Neural crest cell (in vitro differentiated cells): Measurements from ENCODE around the gene USP22. TPM values are rescaled to one million over a fixed set of nuclear protein-coding genes. Genes with fewer than 3 reads are reported as not detected.

ENCODE experiments used
- DNase-seq: peaks from one replicate; pipeline ENCODE4 v3.0.0; 2021; ENCODE audit warnings: low read depth, mixed read lengths, low spot score
- H3K27ac Mint-ChIP-seq: one replicate; pipeline ENCODE4 v1.8.0; 2021; ENCODE audit warnings: mild to moderate bottlenecking, mixed read lengths; ENCODE audit not compliant: unreplicated experiment
- H3K27me3 Mint-ChIP-seq: 2 replicates; pipeline ENCODE4 v1.8.0; 2021; ENCODE audit warnings: low read depth, mild to moderate bottlenecking, mixed read lengths
- H3K36me3 Mint-ChIP-seq: 2 replicates; pipeline ENCODE4 v1.8.0; 2021; ENCODE audit warnings: low read depth, mild to moderate bottlenecking, mixed read lengths
- H3K4me1 Mint-ChIP-seq: 2 replicates; pipeline ENCODE4 v1.8.0; 2021; ENCODE audit warnings: mixed read lengths
- H3K4me3 Mint-ChIP-seq: one replicate; pipeline ENCODE4 v1.8.0; 2021; ENCODE audit warnings: mild to moderate bottlenecking, mixed read lengths
- H3K9me3 Mint-ChIP-seq: 2 replicates; pipeline ENCODE4 v1.8.0; 2021; ENCODE audit warnings: mixed read lengths
- CTCF ChIP-seq: fragments of 200-600 bp; sonication (generic); conservative IDR thresholded peaks from 2 replicates; pipeline ENCODE4 v1.5.0; 2021; ENCODE audit warnings: antibody characterized with exemption, mild to moderate bottlenecking
- total RNA-seq: library from RNA; stranded (reverse); gene quantifications from 2 replicates; pipeline ENCODE4 v1.2.1, GENCODE V29; 2021

USP22 gene
- total RNA-seq, 1 donor from 2014 or later: 390 TPM

GRCh38 chr17:21005803-21006202 is 37.0 kb downstream of the USP22 start:
- H3K27ac Mint-ChIP-seq: no peak overlapping the region
- DNase-seq: no peak
- no peaks in the 10 kb centered on the region for H3K9me3 Mint-ChIP-seq
- TF ChIP-seq CTCF: no peak
- H3K36me3 Mint-ChIP-seq: peaks cover 44% of the 10 kb centered on the region
- H3K4me3 Mint-ChIP-seq: peak overlapping the region; percentile 27
- H3K27me3 Mint-ChIP-seq: peaks cover 3% of the 10 kb centered on the region
- peaks cover 23% of the 10 kb centered on the region for H3K4me1 Mint-ChIP-seq

GRCh38 chr17:21005367-21005766 is 37.4 kb downstream of the USP22 start:
- peak overlapping the region; percentile 27 for H3K4me3 Mint-ChIP-seq

GRCh38 chr17:21004016-21004930 is 38.5 kb downstream of the USP22 start:
- TF ChIP-seq CTCF: no peak
- Mint-ChIP-seq H3K9me3 (no peaks in the 10 kb centered on the region), H3K4me1 (peaks cover 32% of the 10 kb centered on the region), H3K27me3 (peaks cover 6% of the 10 kb centered on the region), H3K36me3 (peaks cover 45% of the 10 kb centered on the region), H3K4me3 (peak overlapping the region; percentile 34), H3K27ac (no peak overlapping the region)
- no peak for DNase-seq

More at GRCh38 chr17:21005367-21005766, 37.4 kb downstream of the USP22 start:
- Mint-ChIP-seq H3K27ac (no peak overlapping the region), H3K36me3 (peaks cover 41% of the 10 kb centered on the region), H3K4me1 (peaks cover 24% of the 10 kb centered on the region), H3K9me3 (no peaks in the 10 kb centered on the region), H3K27me3 (peaks cover 3% of the 10 kb centered on the region)
- TF ChIP-seq CTCF: no peak
- DNase-seq: no peak

- Mint-ChIP-seq H3K36me3 (peaks cover 46% of the 10 kb centered on the region), H3K27ac (no peak overlapping the region)
These were observed 39.7 kb downstream of the USP22 start for GRCh38 chr17:21003007-21003621.

More at GRCh38 chr17:21003007-21003621, 39.7 kb downstream of the USP22 start:
- no peak for TF ChIP-seq CTCF
- no peak for DNase-seq
- H3K4me1 Mint-ChIP-seq: peaks cover 40% of the 10 kb centered on the region
- peaks cover 10% of the 10 kb centered on the region for H3K27me3 Mint-ChIP-seq
- H3K9me3 Mint-ChIP-seq: no peaks in the 10 kb centered on the region
- no peak overlapping the region for H3K4me3 Mint-ChIP-seq
